Measurements from ENCODE around the gene NXPH1. TPM values are rescaled to one million over a fixed set of nuclear protein-coding genes. Genes with fewer than 3 reads are reported as not detected.

The NXPH1 gene
- total and polyA plus RNA-seq, 3 experiments from 2014 or later, result not detected

Other genes starting within 250 kb of the NXPH1 start
- gene ICA1, start 171.4 kb upstream of the NXPH1 start, total RNA-seq, result under 1 TPM; 0.33 to 0.46 TPM
- 3.3 TPM for gene ICA1, start 171.4 kb upstream of the NXPH1 start, polyA plus RNA-seq